Activated CD8-positive, alpha-beta memory T cell treated with anti-CD3 and anti-CD28 coated beads for 36 hours (primary cell): ENCODE measurements around the gene GPC5. TPM values are rescaled to one million over a fixed set of nuclear protein-coding genes. Genes with fewer than 3 reads are reported as not detected.
"Not testable (repeated sequence)": the region's sequence is repeated elsewhere in the genome, so short reads cannot be mapped to it uniquely, and the experiment has no call there.

ENCODE experiments used
- CTCF ChIA-PET: fragments of 350-600 bp; sonication (Branson Sonifier 250); formaldehyde crosslinking; loops from one replicate; lab custom pipeline; 2021; ENCODE audit warnings: antibody characterized with exemption; lab: Charles Lee
- POLR2A ChIA-PET: fragments of 350-600 bp; sonication (Branson Sonifier 250); formaldehyde crosslinking; loops from one replicate; lab custom pipeline; 2021; ENCODE audit warnings: antibody characterized with exemption; lab: Charles Lee
- total RNA-seq, 2 experiments: library from RNA; stranded (reverse); gene quantifications; one replicate each; pipeline ENCODE4 v1.2.3, GENCODE V29; 2021

The GPC5 gene
- total RNA-seq, 2 experiments from 2014 or later, result 0.15 to 0.17 TPM

- ChIA-PET CTCF (no interaction called here), POLR2A (no interaction called here)
Observed at GRCh38 chr13:92849381-92849780, 1451.0 kb downstream of the GPC5 start.

GRCh38 chr13:92864584-92865284 lies 1466.3 kb downstream of the GPC5 start:
- CTCF ChIA-PET, result no interaction called here

GRCh38 chr13:92873029-92873428 lies 1474.6 kb downstream of the GPC5 start:
- ChIA-PET CTCF (no interaction called here), POLR2A (no interaction called here)

More at GRCh38 chr13:92864584-92865284, 1466.3 kb downstream of the GPC5 start:
- POLR2A ChIA-PET, result no interaction called here

- CTCF ChIA-PET, result no interaction called here
- POLR2A ChIA-PET, result no interaction called here
Observed at GRCh38 chr13:92886535-92887077, 1488.2 kb downstream of the GPC5 start.

- CTCF ChIA-PET, result no interaction called here
- POLR2A ChIA-PET, result no interaction called here
Observed at GRCh38 chr13:92894447-92894846, 1496.0 kb downstream of the GPC5 start.

GRCh38 chr13:92896842-92897241 lies 1498.4 kb downstream of the GPC5 start:
- CTCF ChIA-PET, result no interaction called here
- POLR2A ChIA-PET, result no interaction called here

- CTCF ChIA-PET, POLR2A ChIA-PET: not testable (repeated sequence)
Observed at GRCh38 chr13:92898946-92899345, 1500.5 kb downstream of the GPC5 start.

GRCh38 chr13:92900446-92900845 lies 1502.0 kb downstream of the GPC5 start:
- ChIA-PET POLR2A (no interaction called here), CTCF (no interaction called here)

GRCh38 chr13:92901739-92902138 lies 1503.3 kb downstream of the GPC5 start:
- ChIA-PET POLR2A (no interaction called here), CTCF (no interaction called here)

- POLR2A ChIA-PET, result no interaction called here
- CTCF ChIA-PET, result no interaction called here
Observed at GRCh38 chr13:92912629-92913028, 1514.2 kb downstream of the GPC5 start.

GRCh38 chr13:92913840-92914239 lies 1515.4 kb downstream of the GPC5 start:
- CTCF ChIA-PET, result no interaction called here
- POLR2A ChIA-PET, result no interaction called here

Other genes starting within 250 kb of the GPC5 start
- gene MIR17HG, start 50.9 kb upstream of the GPC5 start, total RNA-seq, result 10 to 100 TPM; 35.4 to 36.4 TPM